H9 (cell line): Measurements from ENCODE around the gene SREBF1. TPM values are rescaled to one million over a fixed set of nuclear protein-coding genes. Genes with fewer than 3 reads are reported as not detected.
A peak's percentile ranks its signal among the peaks of the same experiment; 100 is the strongest.

Source experiments
- DNase-seq: peaks from one replicate; pipeline ENCODE4 v3.0.0-alpha.2; 2017
- H2AFZ ChIP-seq: one replicate; pipeline ENCODE4 v1.6.1; 2013; ENCODE audit warnings: mild to moderate bottlenecking, low read length, control low read depth, moderate library complexity
- H2AK5ac ChIP-seq: 2 replicates; pipeline ENCODE4 v1.6.1; 2013; ENCODE audit warnings: low read length, control low read depth, mixed read lengths; ENCODE audit not compliant: insufficient read length
- H2BK120ac ChIP-seq: one replicate; pipeline ENCODE4 v1.6.1; 2013; ENCODE audit warnings: low read depth, mild to moderate bottlenecking, low read length, control low read depth, inconsistent platforms; ENCODE audit not compliant: poor library complexity, severe bottlenecking
- H2BK12ac ChIP-seq: 2 replicates; pipeline ENCODE4 v1.6.1; 2013; ENCODE audit warnings: low read length, control low read depth, mixed read lengths, low read depth; ENCODE audit not compliant: insufficient read length
- H2BK15ac ChIP-seq: 2 replicates; pipeline ENCODE4 v1.6.1; 2013; ENCODE audit warnings: low read depth, low read length, control low read depth
- H2BK20ac ChIP-seq: one replicate; pipeline ENCODE4 v1.6.1; 2013; ENCODE audit warnings: low read depth, mild to moderate bottlenecking, low read length, control low read depth, inconsistent platforms; ENCODE audit not compliant: poor library complexity, severe bottlenecking
- H2BK5ac ChIP-seq: 2 replicates; pipeline ENCODE4 v1.6.1; 2013; ENCODE audit warnings: low read length, control low read depth, mixed read lengths; ENCODE audit not compliant: insufficient read length
- H3K14ac ChIP-seq: 2 replicates; pipeline ENCODE4 v1.6.1; 2013; ENCODE audit warnings: low read length, control low read depth; ENCODE audit not compliant: insufficient read depth
- H3K18ac ChIP-seq: 2 replicates; pipeline ENCODE4 v1.6.1; 2013; ENCODE audit warnings: low read depth, mild to moderate bottlenecking, mixed read lengths, low read length, control low read depth; ENCODE audit not compliant: insufficient read length
- H3K23ac ChIP-seq: 2 replicates; pipeline ENCODE4 v1.6.1; 2013; ENCODE audit warnings: low read length, control low read depth, mixed read lengths, low read depth; ENCODE audit not compliant: insufficient read length
- H3K23me2 ChIP-seq: 2 replicates; pipeline ENCODE4 v1.6.1; 2013; ENCODE audit warnings: low read depth, mild to moderate bottlenecking, mixed read lengths, low read length, control low read depth; ENCODE audit not compliant: insufficient read length, poor library complexity, severe bottlenecking
- H3K27ac ChIP-seq: 2 replicates; pipeline ENCODE4 v1.5.1; 2013; ENCODE audit warnings: low read length, control low read depth, mixed read lengths, low read depth; ENCODE audit not compliant: insufficient read length
- H3K27me3 ChIP-seq: 2 replicates; pipeline ENCODE4 v1.6.1; 2013; ENCODE audit warnings: low read length, control low read depth, inconsistent platforms; ENCODE audit not compliant: insufficient read depth
- H3K4ac ChIP-seq: 2 replicates; pipeline ENCODE4 v1.6.1; 2013; ENCODE audit warnings: low read depth, mild to moderate bottlenecking, control low read depth, inconsistent platforms, low read length, moderate library complexity
- H3K4me1 ChIP-seq: 2 replicates; pipeline ENCODE4 v1.6.1; 2013; ENCODE audit warnings: low read length, control low read depth, inconsistent platforms; ENCODE audit not compliant: insufficient read depth
- H3K4me2 ChIP-seq: 2 replicates; pipeline ENCODE4 v1.6.1; 2013; ENCODE audit warnings: low read length, control low read depth, mixed read lengths; ENCODE audit not compliant: insufficient read length, insufficient read depth
- H3K56ac ChIP-seq: 2 replicates; pipeline ENCODE4 v1.6.1; 2013; ENCODE audit warnings: low read depth, mild to moderate bottlenecking, mixed read lengths, low read length, control low read depth; ENCODE audit not compliant: insufficient read length
- H3K79me1 ChIP-seq: 2 replicates; pipeline ENCODE4 v1.6.1; 2013; ENCODE audit warnings: low read depth, mild to moderate bottlenecking, moderate library complexity, low read length, control low read depth, inconsistent platforms; ENCODE audit not compliant: insufficient read depth, poor library complexity, severe bottlenecking
- H3K79me2 ChIP-seq: 2 replicates; pipeline ENCODE4 v1.6.1; 2013; ENCODE audit warnings: low read length, control low read depth, inconsistent platforms; ENCODE audit not compliant: insufficient read depth
- H3K9ac ChIP-seq: 2 replicates; pipeline ENCODE4 v1.6.1; 2013; ENCODE audit warnings: low read length, control low read depth, mixed read lengths; ENCODE audit not compliant: insufficient read length; ENCODE audit errors: extremely low read depth
- H3K9me3 ChIP-seq: one replicate; pipeline ENCODE4 v1.6.1; 2013; ENCODE audit warnings: low read depth, low read length, inconsistent platforms; ENCODE audit not compliant: control insufficient read depth
- H3T11ph ChIP-seq: one replicate; pipeline ENCODE4 v1.6.1; 2013; ENCODE audit warnings: mild to moderate bottlenecking, low read length, control low read depth, inconsistent platforms
- H4K20me1 ChIP-seq: one replicate; pipeline ENCODE4 v1.6.1; 2013; ENCODE audit not compliant: control insufficient read depth, insufficient read length, insufficient read depth
- H4K5ac ChIP-seq: 2 replicates; pipeline ENCODE4 v1.6.1; 2013; ENCODE audit warnings: low read depth, mild to moderate bottlenecking, mixed read lengths, low read length, control low read depth; ENCODE audit not compliant: insufficient read length
- H4K8ac ChIP-seq: replicated peaks from 2 replicates; pipeline ENCODE4 v1.6.1; 2013; ENCODE audit warnings: low read length, control low read depth, mixed read lengths, low read depth; ENCODE audit not compliant: insufficient read length
- H4K91ac ChIP-seq: 2 replicates; pipeline ENCODE4 v1.6.1; 2013; ENCODE audit warnings: low read depth, mild to moderate bottlenecking, moderate library complexity, mixed read lengths, low read length, control low read depth; ENCODE audit not compliant: insufficient read length
- H3K27ac Mint-ChIP-seq, 3 experiments: 2 replicates in 2 of 3; 3 replicates in 1 of 3; pipeline ENCODE4 v1.8.0; 2020 to 2021; ENCODE audit warnings: mixed read lengths in 3 of 3, mild to moderate bottlenecking in 1 of 3, moderate library complexity in 1 of 3
- H3K27me3 Mint-ChIP-seq: 2 replicates; pipeline ENCODE4 v1.8.0; 2021; ENCODE audit warnings: low read depth, mild to moderate bottlenecking, moderate library complexity, mixed read lengths
- H3K36me3 Mint-ChIP-seq, 3 experiments: 2 replicates in 2 of 3; 3 replicates in 1 of 3; pipeline ENCODE4 v1.8.0; 2020 to 2021; ENCODE audit warnings: low read depth in 3 of 3, mixed read lengths in 3 of 3; ENCODE audit not compliant: insufficient read depth in 1 of 3
- H3K4me1 Mint-ChIP-seq, 2 experiments: 2 replicates each; pipeline ENCODE4 v1.8.0; 2020; ENCODE audit warnings: mixed read lengths in 2 of 2
- H3K4me3 Mint-ChIP-seq, 2 experiments: 2 replicates in 1 of 2; 3 replicates in 1 of 2; pipeline ENCODE4 v1.8.0; 2020 to 2021; ENCODE audit warnings: mild to moderate bottlenecking in 2 of 2, mixed read lengths in 2 of 2, moderate library complexity in 1 of 2
- H3K9me3 Mint-ChIP-seq, 2 experiments: 2 replicates in 1 of 2; 3 replicates in 1 of 2; pipeline ENCODE4 v1.8.0; 2020; ENCODE audit warnings: mild to moderate bottlenecking in 2 of 2, mixed read lengths in 2 of 2, moderate library complexity in 1 of 2
- WGBS: extraction: QIAGEN DNeasy Blood & Tissue Kit; methylation state at CpG from one replicate; pipeline ENCODE4 v1.1.7; 2013; ENCODE audit warnings: missing lambda C conversion rate, low lambda C conversion rate, mixed read lengths; ENCODE audit not compliant: insufficient read length; ENCODE audit errors: extremely low coverage; 5-methylcytosine and 5-hydroxymethylcytosine counted together
- total RNA-seq: library from RNA; stranded (reverse); gene quantifications from 2 replicates; pipeline ENCODE4 v1.2.1, GENCODE V29; 2021
- TF ChIP-seq, protein P1 (sequence below): fragments of 200-600 bp; sonication (generic); conservative IDR thresholded peaks from 3 replicates; pipeline ENCODE4 v1.8.0; 2021; ENCODE audit warnings: antibody characterized with exemption, mild to moderate bottlenecking

Gene SREBF1
- total RNA-seq, 1 experiment from 2014 or later = 81.9 TPM

DNA sequence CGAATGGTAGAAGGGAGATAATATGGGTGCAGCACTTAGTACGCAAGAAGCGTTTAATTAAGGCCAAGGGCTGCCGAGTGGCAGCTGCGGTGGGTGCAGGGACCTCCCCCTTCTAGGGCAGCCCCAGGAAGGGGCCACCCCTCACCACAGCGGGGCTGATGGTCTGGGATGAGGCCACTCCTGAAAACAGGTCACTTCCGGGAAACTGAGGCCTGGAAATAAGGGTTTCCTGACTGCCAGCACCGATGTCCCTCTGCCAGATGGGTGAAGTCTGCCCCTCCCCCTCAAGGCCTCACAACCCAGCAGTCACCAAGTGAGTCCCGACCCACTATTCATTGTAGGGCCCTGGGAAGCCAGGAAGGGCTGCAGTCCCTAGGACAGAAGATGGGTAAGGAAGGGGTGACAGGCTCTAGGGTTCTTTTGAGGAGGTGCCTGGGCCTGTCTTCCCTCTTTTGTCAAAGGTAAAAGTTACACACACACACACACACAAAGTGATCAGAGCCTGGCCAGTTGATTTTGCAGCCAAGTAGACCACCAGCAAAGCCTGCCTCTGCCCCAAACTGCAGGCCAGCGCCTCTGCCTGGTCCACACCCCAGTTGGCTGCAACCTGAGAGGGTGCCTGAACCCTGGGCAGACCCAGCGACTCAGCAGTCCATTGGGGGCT, 12.5 kb downstream of the SREBF1 start:
- Histone ChIP-seq H3K9ac (no peak overlapping the region), H3K79me1 (peaks cover 17% of the 10 kb centered on the region), H2BK12ac (peak overlapping the region; percentile 41), H3K4me2 (peak overlapping the region; percentile 75), H2BK20ac (no peak overlapping the region), H3K56ac (no peak overlapping the region), H3K23ac (no peak overlapping the region), H3K4me1 (peaks cover 11% of the 10 kb centered on the region), H3K9me3 (no peaks in the 10 kb centered on the region), H2BK15ac (no peak overlapping the region), H3K23me2 (peaks cover 9% of the 10 kb centered on the region), H3T11ph (no peak overlapping the region), H3K79me2 (peaks cover 8% of the 10 kb centered on the region; the same call in 1 of the 2 replicates), H3K27ac (peak overlapping the region; percentile 52), H2AK5ac (no peak overlapping the region), H4K91ac (peak overlapping the region; percentile 10), H3K27me3 (no peaks in the 10 kb centered on the region), H3K4ac (no peak overlapping the region; the same call in 1 of the 2 replicates), H4K20me1 (peaks cover 2% of the 10 kb centered on the region), H2BK5ac (no peak overlapping the region), H4K8ac (no peak overlapping the region), H4K5ac (peak overlapping the region; percentile 47), H2AFZ (no peak overlapping the region), H2BK120ac (no peak overlapping the region), H3K18ac (peak overlapping the region; percentile 91), H3K14ac (peak overlapping the region; percentile 74; the same call in 1 of the 2 replicates)
- H3K4me1 Mint-ChIP-seq = peaks cover 49 to 73% of the 10 kb centered on the region in 2 experiments
- TF ChIP-seq, protein P1, sequence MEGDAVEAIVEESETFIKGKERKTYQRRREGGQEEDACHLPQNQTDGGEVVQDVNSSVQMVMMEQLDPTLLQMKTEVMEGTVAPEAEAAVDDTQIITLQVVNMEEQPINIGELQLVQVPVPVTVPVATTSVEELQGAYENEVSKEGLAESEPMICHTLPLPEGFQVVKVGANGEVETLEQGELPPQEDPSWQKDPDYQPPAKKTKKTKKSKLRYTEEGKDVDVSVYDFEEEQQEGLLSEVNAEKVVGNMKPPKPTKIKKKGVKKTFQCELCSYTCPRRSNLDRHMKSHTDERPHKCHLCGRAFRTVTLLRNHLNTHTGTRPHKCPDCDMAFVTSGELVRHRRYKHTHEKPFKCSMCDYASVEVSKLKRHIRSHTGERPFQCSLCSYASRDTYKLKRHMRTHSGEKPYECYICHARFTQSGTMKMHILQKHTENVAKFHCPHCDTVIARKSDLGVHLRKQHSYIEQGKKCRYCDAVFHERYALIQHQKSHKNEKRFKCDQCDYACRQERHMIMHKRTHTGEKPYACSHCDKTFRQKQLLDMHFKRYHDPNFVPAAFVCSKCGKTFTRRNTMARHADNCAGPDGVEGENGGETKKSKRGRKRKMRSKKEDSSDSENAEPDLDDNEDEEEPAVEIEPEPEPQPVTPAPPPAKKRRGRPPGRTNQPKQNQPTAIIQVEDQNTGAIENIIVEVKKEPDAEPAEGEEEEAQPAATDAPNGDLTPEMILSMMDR = no peak
- peak overlapping the region; percentile 44 to 54 for H3K4me3 Mint-ChIP-seq
- no CpG with 5 or more reads among the region's 11 CpGs for WGBS
- H3K27ac Mint-ChIP-seq = peak overlapping the region; percentile 96 to 99 (median 97)
- DNase-seq = no peak
- no peaks in the 10 kb centered on the region for H3K9me3 Mint-ChIP-seq
- no peaks in the 10 kb centered on the region for H3K27me3 Mint-ChIP-seq
- peaks cover 10 to 35% (median 28%) of the 10 kb centered on the region in 3 experiments for H3K36me3 Mint-ChIP-seq
